VCaP (cell line): ENCODE measurements around the gene TTF1.
"Not testable (repeated sequence)": the region's sequence is repeated elsewhere in the genome, so short reads cannot be mapped to it uniquely, and the experiment has no call there.

Experiments used
- H3K27ac ChIP-seq: fragments of 450-650 bp; 2 replicates; pipeline ENCODE4 v1.5.1; 2017
- CTCF ChIP-seq: fragments of 450-650 bp; conservative IDR thresholded peaks from 2 replicates; pipeline ENCODE4 v1.5.1; 2017; ENCODE audit warnings: mild to moderate bottlenecking, moderate library complexity

TTF1 gene

GRCh38 chr9:132381966-132382541 is 24.6 kb downstream of the TTF1 start:
- TF ChIP-seq CTCF = no peak
- peak overlapping the region; percentile 59 for H3K27ac ChIP-seq

GRCh38 chr9:132378416-132378815 is 28.2 kb downstream of the TTF1 start:
- not testable (repeated sequence) for H3K27ac ChIP-seq

GRCh38 chr9:132377769-132378168 is 28.9 kb downstream of the TTF1 start:
- H3K27ac ChIP-seq = not testable (repeated sequence)

- peak overlapping the region; percentile 96 for H3K27ac ChIP-seq
- TF ChIP-seq CTCF = no peak
Observed at GRCh38 chr9:132372177-132373095, 34.2 kb downstream of the TTF1 start.

GRCh38 chr9:132370592-132370991 is 36.0 kb downstream of the TTF1 start:
- H3K27ac ChIP-seq = peak overlapping the region; percentile 96; the same call in 1 of the 2 replicates
- TF ChIP-seq CTCF = no peak

DNA sequence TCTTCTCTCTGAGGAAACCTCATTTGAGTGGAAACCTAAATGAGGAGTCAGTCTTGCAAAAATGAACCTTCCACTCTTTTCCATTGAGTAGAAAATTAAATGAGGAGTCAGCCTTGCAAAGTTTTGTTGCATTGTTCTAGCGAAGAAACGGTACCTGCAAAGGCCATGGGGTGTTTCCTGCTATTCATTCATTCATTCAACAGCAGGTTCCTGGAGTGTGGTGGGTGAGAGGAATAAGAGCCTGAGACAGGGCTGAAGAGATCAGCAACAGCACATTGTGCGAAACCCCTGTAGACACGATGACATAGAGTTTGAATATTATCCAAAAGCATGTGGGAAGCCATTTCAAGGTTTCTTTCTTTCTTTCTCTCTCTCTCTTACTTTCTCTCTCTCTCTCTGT is 37.2 kb downstream of the TTF1 start:
- no peak overlapping the region for H3K27ac ChIP-seq
- no peak for TF ChIP-seq CTCF

DNA sequence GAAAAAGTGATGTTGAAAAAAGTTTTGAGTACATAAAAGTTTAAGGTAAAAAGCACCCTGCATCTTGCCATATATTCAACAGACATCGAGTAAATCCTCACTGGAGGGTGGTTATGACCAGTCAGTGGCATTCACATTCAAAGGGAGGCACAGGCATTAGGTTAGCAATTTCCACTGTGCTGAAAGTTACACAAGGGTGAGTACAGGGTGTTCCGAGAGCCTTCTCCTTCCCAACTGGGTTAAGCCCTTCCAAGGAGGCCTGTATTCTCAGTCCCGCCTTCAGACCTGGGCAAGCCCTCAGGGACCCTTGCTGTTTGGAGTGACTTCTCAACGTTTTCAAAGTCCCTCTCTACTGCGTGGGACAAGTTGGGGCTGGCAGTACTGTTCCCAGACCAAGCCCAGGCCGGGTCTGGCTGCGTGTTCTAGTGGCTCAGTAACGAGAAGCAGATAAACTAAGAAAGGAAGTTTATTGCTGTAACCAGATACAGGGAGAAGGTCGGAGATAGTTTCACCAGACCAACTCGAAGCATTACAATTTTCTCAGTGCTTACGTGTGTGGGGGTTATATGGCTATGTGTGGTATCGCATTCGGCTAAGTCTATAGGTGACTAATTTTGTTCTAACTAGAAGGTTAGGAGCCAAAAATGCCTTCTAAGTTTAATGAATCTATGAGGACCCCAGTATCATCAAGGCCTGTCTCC is 38.9 kb downstream of the TTF1 start:
- no peak for TF ChIP-seq CTCF
- H3K27ac ChIP-seq = peak overlapping the region; percentile 15; the same call in 1 of the 2 replicates

DNA sequence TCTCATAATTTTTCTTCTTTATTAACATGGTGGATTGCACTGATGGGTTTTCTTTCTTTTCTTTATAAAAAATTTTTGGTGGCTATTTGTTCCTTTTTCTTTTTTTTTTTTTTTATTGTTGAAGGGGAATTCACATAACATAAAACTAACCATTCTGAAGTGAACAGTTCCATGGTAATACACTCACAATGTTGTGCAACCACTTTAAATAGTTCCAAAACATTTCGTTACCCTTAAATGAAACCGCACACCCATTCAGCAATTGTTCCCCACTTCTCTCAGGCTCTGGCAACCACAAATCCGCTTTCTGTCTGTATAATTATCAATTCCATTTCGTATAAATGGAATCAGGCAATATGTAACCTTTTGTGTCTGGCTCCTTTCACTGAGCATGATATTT is 40.2 kb downstream of the TTF1 start:
- peak overlapping the region; percentile 15; the same call in 1 of the 2 replicates for H3K27ac ChIP-seq
- TF ChIP-seq CTCF = no peak
